Activated CD8-positive, alpha-beta memory T cell treated with anti-CD3 and anti-CD28 coated beads, Interleukin-2, amount 50 U/mL, for 48 hours (primary cell): Measurements from ENCODE around the gene RTTN.

Experiments
- DNase-seq: peaks from one replicate; pipeline ENCODE4 v3.0.0-alpha.2; 2020

RTTN gene

GRCh38 chr18:70207181-70207580 lies 1.7 kb upstream of the RTTN start:
- no peak for DNase-seq

GRCh38 chr18:70200286-70200685 lies 5.2 kb downstream of the RTTN start:
- no peak for DNase-seq

GRCh38 chr18:70197844-70198243 lies 7.6 kb downstream of the RTTN start:
- no peak for DNase-seq

GRCh38 chr18:70197026-70197425 lies 8.5 kb downstream of the RTTN start:
- no peak for DNase-seq

GRCh38 chr18:70195852-70196434 lies 9.5 kb downstream of the RTTN start:
- no peak for DNase-seq

- no peak for DNase-seq
These were observed 10.4 kb downstream of the RTTN start for GRCh38 chr18:70195014-70195614.

GRCh38 chr18:70194227-70194890 lies 11.1 kb downstream of the RTTN start:
- DNase-seq, result no peak

GRCh38 chr18:70190529-70190928 lies 15.0 kb downstream of the RTTN start:
- no peak for DNase-seq

- no peak for DNase-seq
These were observed 17.4 kb downstream of the RTTN start for GRCh38 chr18:70188113-70188512.

GRCh38 chr18:70183441-70183840 lies 22.0 kb downstream of the RTTN start:
- no peak for DNase-seq

GRCh38 chr18:70182548-70182947 lies 22.9 kb downstream of the RTTN start:
- DNase-seq, result no peak

GRCh38 chr18:70181725-70182124 lies 23.8 kb downstream of the RTTN start:
- DNase-seq, result no peak

- no peak for DNase-seq
These were observed 24.5 kb downstream of the RTTN start for GRCh38 chr18:70181015-70181414.

GRCh38 chr18:70176537-70176936 lies 28.9 kb downstream of the RTTN start:
- no peak for DNase-seq

- no peak for DNase-seq
These were observed 30.3 kb downstream of the RTTN start for GRCh38 chr18:70175216-70175615.

GRCh38 chr18:70172225-70172624 lies 33.3 kb downstream of the RTTN start:
- DNase-seq, result no peak

- DNase-seq, result no peak
These were observed 35.7 kb downstream of the RTTN start for GRCh38 chr18:70169747-70170146.

GRCh38 chr18:70166668-70167067 lies 38.8 kb downstream of the RTTN start:
- DNase-seq, result no peak

- no peak for DNase-seq
These were observed 39.6 kb downstream of the RTTN start for GRCh38 chr18:70165936-70166335.

GRCh38 chr18:70160073-70160678 lies 45.3 kb downstream of the RTTN start:
- DNase-seq, result no peak

- no peak for DNase-seq
These were observed 46.3 kb downstream of the RTTN start for GRCh38 chr18:70158992-70159717.

GRCh38 chr18:70156886-70157285 lies 48.6 kb downstream of the RTTN start:
- no peak for DNase-seq

- DNase-seq, result no peak
These were observed 50.8 kb downstream of the RTTN start for GRCh38 chr18:70154591-70155194.
